Endothelial cell of umbilical vein (primary cell): ENCODE measurements around the gene ERBB4. TPM values are rescaled to one million over a fixed set of nuclear protein-coding genes. Genes with fewer than 3 reads are reported as not detected.

Experiments used
- BruUV-seq: library from RNA; stranded (reverse); fragments of 400-500 nt; replicated peaks from 2 replicates; lab custom pipeline; 2021; lab: Mats Ljungman, UMichigan
- CTCF ChIA-PET: fragments of 300-600, 350-600 bp; sonication (Branson Sonifier 250); formaldehyde crosslinking; loops from one replicate; lab custom pipeline; 2021; ENCODE audit warnings: antibody characterized with exemption, inconsistent platforms; lab: Charles Lee
- POLR2A ChIA-PET: fragments of 300-600, 350-600 bp; sonication (Branson Sonifier 250); formaldehyde crosslinking; loops from one replicate; lab custom pipeline; 2021; ENCODE audit warnings: antibody characterized with exemption, inconsistent platforms; lab: Charles Lee
- DNase-seq: peaks from one replicate; pipeline ENCODE4 v3.0.0-alpha.2; 2011; ENCODE audit warnings: low read depth, low spot score
- FAIRE-seq: peaks from 2 replicates; lab custom pipeline; 2011; peaks lifted over from hg19 to GRCh38; lab: Jason Lieb, UNC
- H2AFZ ChIP-seq: 2 replicates; pipeline ENCODE4 v1.6.0; 2012; ENCODE audit warnings: low read depth, low read length, control low read depth, inconsistent platforms
- H3K27ac ChIP-seq: 2 replicates; pipeline ENCODE4 v1.5.1; 2011; ENCODE audit warnings: low read depth, mild to moderate bottlenecking, control low read depth, low read length, moderate library complexity; ENCODE audit not compliant: insufficient read depth
- H3K27me3 ChIP-seq, 2 experiments: 2 replicates each; pipeline versions ENCODE4 v1.6.0 to v1.6.1; 2011; ENCODE audit warnings: low read length in 2 of 2, mixed read lengths in 1 of 2; ENCODE audit not compliant: control insufficient read depth in 2 of 2, insufficient read depth in 2 of 2
- H3K36me3 ChIP-seq, 2 experiments: 2 replicates in 1 of 2; 3 replicates in 1 of 2; pipeline ENCODE4 v1.5.1; 2011; ENCODE audit warnings: low read length in 2 of 2, mild to moderate bottlenecking in 1 of 2, moderate library complexity in 1 of 2; ENCODE audit not compliant: control insufficient read depth in 2 of 2, insufficient read depth in 2 of 2; ENCODE audit errors: extremely low read depth in 1 of 2
- H3K4me1 ChIP-seq: 3 replicates; pipeline ENCODE4 v1.5.1; 2011; ENCODE audit warnings: mild to moderate bottlenecking, low read length; ENCODE audit not compliant: control insufficient read depth, insufficient read depth; ENCODE audit errors: extremely low read depth
- H3K4me2 ChIP-seq: 2 replicates; pipeline ENCODE4 v1.6.1; 2011; ENCODE audit warnings: low read length, control low read depth, mixed read lengths; ENCODE audit not compliant: insufficient read depth
- H3K4me3 ChIP-seq, 3 experiments: fragments of 200-600 bp in 1 of 3; sonication (generic), shearing (Covaris generic) in 1 of 3; replicated peaks in 1 of 3; 2 replicates each; pipeline ENCODE4 v1.5.1; 2011 to 2016; ENCODE audit warnings: control low read depth in 3 of 3, low read length in 3 of 3, mild to moderate bottlenecking in 2 of 3, inconsistent platforms in 1 of 3, low read depth in 1 of 3, moderate library complexity in 1 of 3; ENCODE audit not compliant: insufficient read depth in 1 of 3
- H3K79me2 ChIP-seq: 2 replicates; pipeline ENCODE4 v1.6.0; 2012; ENCODE audit warnings: low read length, inconsistent platforms; ENCODE audit not compliant: control insufficient read depth, insufficient read depth
- H3K9ac ChIP-seq: replicated peaks from 2 replicates; pipeline ENCODE3; 2011; ENCODE audit warnings: low read length, control low read depth; ENCODE audit not compliant: insufficient read depth; ENCODE audit errors: extremely low read depth
- H3K9me1 ChIP-seq: replicated peaks from 3 replicates; pipeline ENCODE4 v1.6.0; 2011; ENCODE audit warnings: mild to moderate bottlenecking, low read length; ENCODE audit not compliant: control insufficient read depth, insufficient read depth; ENCODE audit errors: extremely low read depth
- H3K9me3 ChIP-seq: replicated peaks from 2 replicates; pipeline ENCODE4 v1.5.1; 2012; ENCODE audit warnings: low read length, inconsistent platforms; ENCODE audit not compliant: control insufficient read depth, insufficient read depth
- H4K20me1 ChIP-seq: replicated peaks from 2 replicates; pipeline ENCODE3; 2011; ENCODE audit warnings: mild to moderate bottlenecking, low read length; ENCODE audit not compliant: control insufficient read depth, insufficient read depth; ENCODE audit errors: extremely low read depth
- CTCF ChIP-seq, 2 donors: IDR thresholded peaks; 1 replicate in 1 of 2; 2 replicates in 1 of 2; pipeline ENCODE4 v1.5.1; 2011; ENCODE audit warnings: low read length in 2 of 2, mild to moderate bottlenecking in 2 of 2, moderate library complexity in 2 of 2, control low read depth in 1 of 2, inconsistent platforms in 1 of 2, low read depth in 1 of 2; ENCODE audit not compliant: insufficient read depth in 1 of 2; ENCODE audit errors: extremely low read depth in 1 of 2
- EZH2 ChIP-seq: IDR thresholded peaks from 2 replicates; pipeline ENCODE4 v1.6.1; 2012; ENCODE audit warnings: borderline replicate concordance, low read depth, mild to moderate bottlenecking, moderate library complexity, low read length, inconsistent platforms; ENCODE audit not compliant: severe bottlenecking
- FOS ChIP-seq: IDR thresholded peaks from 2 replicates; pipeline ENCODE4 v1.6.1; 2011; ENCODE audit warnings: mild to moderate bottlenecking, low read length, moderate library complexity, borderline replicate concordance; ENCODE audit not compliant: insufficient read depth
- GATA2 ChIP-seq: IDR thresholded peaks from 2 replicates; pipeline ENCODE4 v1.7.0; 2011; ENCODE audit warnings: low read depth, mild to moderate bottlenecking, moderate library complexity, mixed read lengths, low read length; ENCODE audit not compliant: insufficient read length, insufficient read depth
- JUN ChIP-seq: IDR thresholded peaks from 2 replicates; pipeline ENCODE4 v1.6.1; 2011; ENCODE audit warnings: borderline replicate concordance, low read depth; ENCODE audit not compliant: insufficient read length, insufficient read depth
- MAX ChIP-seq: IDR thresholded peaks from 2 replicates; pipeline ENCODE4 v1.6.1; 2011; ENCODE audit not compliant: insufficient read depth, insufficient read length
- MYC ChIP-seq: IDR thresholded peaks from one replicate; pipeline ENCODE4 v1.6.1; 2011; ENCODE audit warnings: mild to moderate bottlenecking, low read depth, low read length
- POLR2A ChIP-seq: IDR thresholded peaks from 2 replicates; pipeline ENCODE4 v1.6.1; 2012; ENCODE audit warnings: low read depth, mild to moderate bottlenecking, control low read depth, low read length
- POLR2AphosphoS5 ChIP-seq: IDR thresholded peaks from 2 replicates; pipeline ENCODE4 v1.6.1; 2012; ENCODE audit warnings: low read depth, mild to moderate bottlenecking, control low read depth, low read length, moderate library complexity; ENCODE audit not compliant: insufficient read depth
- dilution Hi-C: fragments of 300-500 bp; cut with MboI; formaldehyde crosslinking; loops from one replicate; pipeline ENCODE4 v1.15.0; 2019; ENCODE audit warnings: low sequenced_read_pairs; ENCODE audit not compliant: extremely low pct_ligation_motif_present
- intact Hi-C: fragments of 100-400 bp; cut with micrococcal nuclease; formaldehyde crosslinking; loops from one replicate; pipeline ENCODE4 v1.10.0; 2022
- polyA plus RNA-seq, 4 experiments: library from polyadenylated mRNA; depleted of rRNA in 3 of 4; stranded (reverse) in 3 of 4; unstranded in 1 of 4; fragments of >200 nt; gene quantifications; 2 replicates each; pipeline versions ENCODE4 v1.2.1 to v1.2.3, GENCODE V29; 2011 to 2012; ENCODE audit warnings: missing spikeins in 1 of 4
- total RNA-seq: library from RNA; stranded (reverse); gene quantifications from 2 replicates; pipeline ENCODE4 v1.2.3, GENCODE V29; 2021

Gene ERBB4
- total and polyA plus RNA-seq, 2 donors (not counting 3 experiments of a cell fraction or from before 2014, with no cell fraction given) = 0.01 to 0.27 TPM

DNA sequence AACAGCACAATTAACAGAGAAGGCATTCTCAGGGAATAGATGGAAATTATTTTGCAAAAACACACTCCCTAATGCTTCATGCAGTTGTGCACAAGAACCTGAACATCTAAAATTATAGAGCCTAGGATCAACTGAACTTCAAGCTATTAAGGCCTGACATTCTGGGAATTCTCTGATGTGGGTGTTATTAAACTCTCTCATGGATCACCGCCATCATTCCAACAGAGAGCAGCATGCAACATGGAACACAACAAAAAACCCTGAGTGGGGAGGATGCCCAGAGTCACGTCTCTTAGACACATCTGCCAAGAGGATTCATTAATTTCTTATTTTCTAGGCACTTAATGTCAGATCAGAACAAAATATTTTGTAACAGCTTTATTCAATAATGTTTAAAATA is 543.8 kb downstream of the ERBB4 start:
- Histone ChIP-seq H3K9me1 (no peaks in the 10 kb centered on the region), H3K36me3 (no peaks in the 10 kb centered on the region), H2AFZ (no peak overlapping the region), H3K4me1 (no peaks in the 10 kb centered on the region), H3K9ac (no peak overlapping the region), H3K4me3 (no peak overlapping the region), H3K79me2 (no peaks in the 10 kb centered on the region), H3K4me2 (no peak overlapping the region), H3K27me3 (no peaks in the 10 kb centered on the region), H3K27ac (no peak overlapping the region), H3K9me3 (no peaks in the 10 kb centered on the region), H4K20me1 (no peaks in the 10 kb centered on the region)
- intact Hi-C loops (no loop called here), dilution Hi-C loops (no loop called here)
- TF ChIP-seq JUN = no peak
- TF ChIP-seq FOS = no peak
- no peak for TF ChIP-seq POLR2A
- TF ChIP-seq GATA2 = no peak
- no peak for TF ChIP-seq CTCF (IDR thresholded peaks at IDR 0.05; ENCODE audit: extremely low read depth in 1 of 2, insufficient read depth in 1 of 2, low read depth in 1 of 2, low read length in 2 of 2)
- no peak for TF ChIP-seq MAX
- TF ChIP-seq MYC = no peak
- TF ChIP-seq EZH2 = no peak
- TF ChIP-seq POLR2AphosphoS5 = no peak
- DNase-seq (no peak), FAIRE-seq (no peak)
- CTCF ChIA-PET = no interaction called here
- POLR2A ChIA-PET = no interaction called here
- no TSS peak for BruUV-seq
